GM21423 (cell line): ENCODE results near the gene FLYWCH2.

Source experiments
- ATAC-seq: cut with Tn5 transposase; IDR thresholded peaks from one replicate; pipeline ENCODE4 v1.9.1; 2021; ENCODE audit warnings: mild to moderate bottlenecking, moderate library complexity; ENCODE audit not compliant: unreplicated experiment

The FLYWCH2 gene, protein sequence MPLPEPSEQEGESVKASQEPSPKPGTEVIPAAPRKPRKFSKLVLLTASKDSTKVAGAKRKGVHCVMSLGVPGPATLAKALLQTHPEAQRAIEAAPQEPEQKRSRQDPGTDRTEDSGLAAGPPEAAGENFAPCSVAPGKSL

DNA sequence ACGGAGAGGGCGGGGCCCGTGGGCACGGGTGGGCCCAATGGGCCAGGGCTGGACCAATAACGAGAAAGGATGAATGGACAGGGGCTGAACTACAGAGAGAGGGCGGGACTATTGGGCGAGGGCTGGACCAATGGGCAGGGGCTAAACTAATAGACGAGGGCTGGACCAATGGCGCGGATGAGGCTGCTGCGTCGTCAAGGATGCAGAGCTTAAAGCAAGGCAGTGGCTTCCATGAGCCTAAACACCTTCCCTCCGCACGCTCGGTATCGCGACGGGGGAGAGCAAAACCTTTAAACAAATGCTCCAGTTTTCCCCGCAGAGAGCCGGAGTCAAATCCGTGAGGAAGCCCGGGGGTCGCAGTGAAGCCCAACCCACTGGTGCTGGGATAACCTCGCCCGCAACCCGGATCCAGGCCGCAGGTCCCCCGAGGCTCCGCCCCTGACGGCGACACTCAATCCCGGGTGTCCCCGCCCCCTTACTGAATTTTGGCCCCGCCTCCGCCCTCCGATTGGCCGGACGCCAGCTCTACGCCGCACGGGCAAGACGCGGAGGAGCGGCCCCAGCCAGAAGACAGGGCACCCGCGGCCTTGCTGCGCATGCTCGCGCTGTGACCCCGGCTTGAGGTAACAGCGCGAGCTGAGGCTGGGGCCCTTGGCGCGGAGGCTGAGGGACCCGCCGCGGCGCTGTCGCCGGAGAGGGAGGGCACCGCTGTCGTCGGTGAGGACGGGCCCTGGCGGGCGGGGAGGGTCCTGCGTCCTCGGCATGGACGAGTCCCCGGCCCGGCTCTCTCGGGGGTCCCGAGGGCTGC is at the start of gene FLYWCH2:
TSS of gene FLYWCH2 (plus strand) at position 566 of the 808 bp plus-strand sequence. CDS start 13,235 bp downstream, outside the sequence.
- peak; percentile 86 for ATAC-seq

DNA sequence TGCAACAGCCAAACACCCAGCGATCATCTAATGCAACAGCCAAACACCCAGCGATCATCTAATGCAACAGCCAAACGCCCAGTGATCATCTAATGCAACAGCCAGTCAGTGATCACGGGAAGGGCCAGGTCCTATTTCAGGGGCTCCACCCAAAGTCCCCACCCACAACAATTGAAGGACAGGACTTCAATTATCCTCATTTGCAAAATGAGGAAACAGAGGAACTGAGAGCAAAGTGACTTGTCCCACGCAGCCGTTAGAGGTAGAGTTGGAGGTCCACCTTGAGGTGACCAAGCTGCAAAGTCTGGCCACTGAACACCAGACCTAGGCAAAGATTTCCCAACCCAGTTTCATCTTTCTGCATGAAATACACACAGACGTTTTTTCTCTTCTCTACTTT is 49.2 kb upstream of the FLYWCH2 start:
- no peak for ATAC-seq

DNA sequence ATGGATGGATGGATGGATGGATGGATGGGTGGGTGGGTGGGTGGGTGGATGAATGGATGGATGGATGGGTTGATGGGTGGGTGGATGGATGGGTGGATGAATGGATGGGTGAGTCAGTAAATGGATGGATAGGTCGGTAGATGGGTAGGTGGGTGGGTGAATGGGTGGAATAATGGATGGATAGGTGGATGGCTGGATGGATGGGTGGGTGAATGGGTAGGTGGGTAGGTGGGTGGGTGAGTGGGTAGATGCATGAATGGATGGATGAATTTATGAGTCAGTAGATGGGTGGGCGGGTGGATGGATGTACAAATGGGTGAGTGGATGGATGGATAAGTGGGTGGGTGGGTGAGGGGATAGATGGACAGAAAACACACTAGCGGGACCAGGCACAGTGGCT is 48.0 kb upstream of the FLYWCH2 start:
- no peak for ATAC-seq

DNA sequence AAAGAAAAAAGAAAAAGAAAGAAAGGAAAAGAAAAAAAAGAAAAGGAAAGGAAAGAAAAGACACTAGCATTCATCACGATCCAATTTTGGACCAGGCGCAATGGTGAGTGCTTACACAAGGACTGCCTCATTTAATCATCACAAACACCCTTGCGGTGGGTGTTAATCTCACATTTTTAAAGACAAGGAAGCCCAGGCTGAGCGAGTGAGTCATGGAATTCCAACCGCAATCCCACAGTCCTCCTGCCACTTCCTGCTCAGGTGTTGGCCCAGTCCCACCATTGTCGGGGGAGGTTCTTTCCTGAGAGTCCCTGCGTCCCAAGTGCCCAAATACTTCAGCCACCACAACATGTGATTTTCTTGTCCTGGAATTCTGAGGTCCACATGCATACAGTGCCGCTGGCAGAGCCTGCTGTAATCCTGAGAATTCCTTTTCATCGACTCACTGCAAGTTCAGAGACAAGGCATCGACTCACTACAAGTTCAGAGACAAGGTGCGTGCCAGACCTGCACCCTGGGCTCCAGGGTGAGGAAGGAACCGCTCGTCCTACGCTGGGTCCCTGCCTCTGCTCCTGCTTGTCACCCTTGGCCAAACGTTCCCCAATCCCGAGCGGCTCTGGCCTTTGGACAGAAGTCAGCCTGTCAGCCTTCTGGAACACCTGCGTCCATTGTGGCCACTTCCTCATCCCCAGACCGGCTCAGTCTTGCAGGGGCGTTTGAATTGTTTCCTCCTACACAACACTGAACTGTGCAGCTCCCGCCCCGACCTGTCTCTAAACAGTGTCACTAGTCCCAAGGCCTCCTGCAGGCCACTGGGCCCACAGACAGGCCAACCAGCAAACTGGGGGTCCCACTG is 47.1 kb upstream of the FLYWCH2 start:
- ATAC-seq: no peak

DNA sequence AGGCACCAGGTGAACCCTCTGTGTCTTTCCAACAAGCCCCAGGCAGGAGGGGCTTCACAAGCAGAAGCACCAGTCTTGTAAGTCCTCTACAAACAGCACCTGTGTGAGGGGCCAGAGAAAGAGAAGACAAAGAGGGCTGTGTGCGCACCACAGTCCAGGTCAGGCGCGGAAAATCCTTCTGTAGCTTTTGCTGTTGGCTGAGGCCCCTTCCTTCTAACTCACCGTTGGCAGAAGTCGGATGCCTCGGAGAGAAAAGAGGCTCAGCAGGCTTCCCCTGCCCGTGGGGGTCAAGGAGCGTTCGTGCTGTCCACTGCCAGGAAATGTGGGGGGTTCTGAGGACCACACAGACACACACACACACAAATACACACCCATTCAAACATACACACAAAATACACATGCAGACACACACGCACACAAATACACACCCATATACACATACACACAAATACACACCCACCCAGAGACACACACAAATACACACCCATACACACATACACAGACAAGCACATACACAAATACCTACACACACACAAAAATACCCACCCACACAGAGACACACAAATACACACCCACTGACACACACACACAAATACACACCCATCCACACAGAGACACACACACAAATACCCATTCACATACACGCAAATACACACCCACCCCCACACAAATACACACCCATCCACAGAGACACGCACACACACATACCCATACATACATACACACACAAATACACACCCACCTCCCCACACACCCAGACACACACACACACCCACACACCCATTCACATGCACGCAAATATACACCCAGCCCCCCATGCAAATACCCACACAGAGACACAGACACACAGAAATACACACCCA is 46.1 kb upstream of the FLYWCH2 start:
- ATAC-seq: no peak

DNA sequence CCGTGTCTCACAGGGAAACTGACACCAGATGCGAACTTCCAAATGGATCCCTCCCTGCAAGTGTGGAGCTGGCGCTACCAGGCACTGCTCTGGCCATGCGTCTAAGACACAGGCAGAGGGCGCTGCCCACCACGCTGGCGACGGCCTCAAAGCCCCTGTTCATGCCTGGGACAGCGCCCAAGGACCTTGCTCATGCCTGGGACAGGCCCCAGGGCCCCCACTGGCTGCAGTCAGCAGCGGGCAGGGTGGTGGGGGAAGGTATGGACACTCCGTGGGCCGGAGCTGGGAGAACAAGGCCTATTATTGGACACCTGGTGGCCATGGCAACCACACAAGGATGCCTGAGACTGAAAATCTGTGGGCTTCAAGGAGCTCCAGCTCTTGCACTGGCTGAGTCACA is 44.1 kb upstream of the FLYWCH2 start:
- ATAC-seq: no peak

DNA sequence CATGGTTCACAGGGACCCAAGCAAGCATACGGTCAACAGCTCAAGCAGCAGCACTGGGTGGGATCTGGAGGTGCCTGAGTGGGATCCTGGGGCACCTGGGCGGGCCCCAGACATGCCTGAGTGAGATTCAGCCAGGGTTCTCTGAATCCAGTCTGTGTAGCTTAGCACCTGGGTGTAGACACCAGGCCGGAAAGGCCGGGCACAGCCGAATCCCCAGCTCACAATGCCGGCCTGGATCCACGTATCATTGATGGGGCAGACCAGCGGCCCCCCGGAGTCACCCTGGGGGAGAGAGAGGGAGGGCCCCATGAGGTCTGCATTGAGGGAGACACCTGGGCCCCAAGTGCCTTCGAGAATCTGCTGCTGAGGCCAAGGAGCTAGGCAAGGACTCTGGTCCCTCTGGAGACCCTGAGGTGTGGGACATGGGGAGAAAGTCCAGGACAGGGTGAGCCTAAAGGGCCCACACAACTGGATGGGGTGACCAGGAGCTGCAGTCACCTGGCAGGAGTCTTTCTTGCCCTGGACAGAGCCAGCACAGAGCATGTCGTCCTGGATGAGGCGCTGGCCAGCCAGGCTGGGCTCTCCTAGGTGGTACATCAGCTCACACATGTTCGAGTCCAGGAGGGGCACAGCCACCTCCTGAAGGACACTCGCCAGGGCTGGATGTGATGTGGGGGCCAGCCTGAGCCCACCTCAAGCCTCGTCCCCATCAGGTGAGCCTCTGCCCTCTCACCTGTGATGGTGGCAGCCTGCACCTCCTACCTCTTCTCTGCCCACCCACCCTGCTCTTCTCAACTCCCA is 43.2 kb upstream of the FLYWCH2 start:
- no peak for ATAC-seq

DNA sequence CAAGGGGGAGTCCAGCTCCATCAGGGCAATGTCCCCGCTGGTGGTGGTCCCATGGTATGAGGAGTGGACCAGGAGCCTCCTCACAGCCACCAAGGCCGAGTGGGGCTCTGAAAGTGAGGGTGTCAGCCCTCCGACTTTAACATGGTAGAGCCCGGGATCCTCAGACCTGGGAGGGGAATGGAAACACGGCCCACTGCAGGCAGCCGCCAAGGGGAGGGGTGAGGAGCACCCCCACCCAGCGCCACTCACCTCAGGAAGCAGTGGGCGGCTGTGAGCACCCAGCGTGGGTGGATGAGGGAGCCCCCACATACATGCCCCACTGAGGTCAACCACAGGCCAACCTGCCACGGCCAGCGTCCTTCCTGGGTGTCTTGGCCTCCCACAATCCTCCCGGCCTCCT is 42.1 kb upstream of the FLYWCH2 start:
- ATAC-seq: no peak

DNA sequence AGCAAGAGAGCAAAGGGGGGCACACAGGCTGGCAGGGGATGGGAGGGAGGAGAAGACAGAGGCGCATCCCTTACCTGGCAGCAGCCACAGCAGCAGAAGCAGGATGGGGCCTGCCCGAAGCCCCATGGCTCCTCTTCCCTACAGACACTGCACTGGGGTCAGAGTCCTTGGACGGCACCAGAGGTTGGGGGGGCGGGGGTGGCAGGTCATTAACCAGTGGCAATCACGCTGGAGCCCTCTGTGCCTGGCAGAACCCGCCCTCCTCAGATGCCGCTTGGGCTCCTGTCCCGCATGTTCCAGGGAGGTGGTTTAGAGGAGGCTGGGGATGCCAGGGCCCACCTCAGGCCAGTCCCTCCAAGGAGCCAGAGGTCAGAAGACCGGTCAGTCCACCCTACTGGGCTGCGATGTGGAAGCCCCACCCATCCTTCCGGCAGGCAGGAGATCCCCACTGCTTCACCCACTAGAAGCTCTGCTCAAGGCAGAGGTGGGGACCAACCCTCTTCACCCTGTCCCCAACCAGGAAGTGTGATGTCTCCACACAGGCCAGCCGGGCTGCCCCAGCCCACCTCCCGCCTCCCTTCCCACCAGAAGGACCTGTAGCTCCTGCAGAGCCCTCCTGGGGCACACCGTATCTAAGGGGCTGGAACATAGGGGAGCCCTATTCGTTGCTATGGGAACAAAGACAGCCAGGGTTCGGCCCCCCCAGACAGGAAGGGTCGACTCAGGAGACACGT is 41.2 kb upstream of the FLYWCH2 start:
- no peak for ATAC-seq

DNA sequence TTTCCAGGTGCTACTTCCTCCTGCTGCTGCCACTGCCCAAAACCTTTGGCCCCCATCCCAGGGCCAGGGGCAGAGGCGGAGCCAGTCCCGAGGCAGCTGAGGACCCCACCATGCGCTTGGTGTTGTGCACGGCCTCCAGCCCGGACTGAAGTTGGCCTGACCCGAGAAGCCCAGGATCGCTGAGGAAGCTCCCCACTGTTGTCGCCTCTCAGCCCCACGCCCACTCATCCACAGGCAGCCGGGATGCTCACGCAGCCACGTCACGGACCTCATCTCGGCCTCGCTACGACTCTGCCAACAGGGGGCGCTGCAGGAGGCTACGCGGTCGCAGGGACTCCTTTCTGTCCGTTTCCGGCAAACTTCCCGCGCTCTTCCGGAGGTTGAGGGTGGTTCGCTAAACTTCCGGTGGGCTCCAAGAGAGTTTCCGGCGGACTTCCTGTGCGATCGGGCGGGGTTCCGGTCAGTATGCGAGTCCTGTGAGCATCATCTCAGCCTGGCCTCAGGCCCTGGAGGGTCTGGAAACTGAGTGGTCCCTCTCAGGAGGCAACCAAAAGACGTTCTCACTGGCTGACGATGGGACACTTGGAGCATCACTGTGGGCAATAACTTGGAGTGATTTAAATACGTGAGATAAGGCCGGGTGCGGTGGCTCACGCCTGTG is 40.5 kb upstream of the FLYWCH2 start:
- ATAC-seq: no peak

DNA sequence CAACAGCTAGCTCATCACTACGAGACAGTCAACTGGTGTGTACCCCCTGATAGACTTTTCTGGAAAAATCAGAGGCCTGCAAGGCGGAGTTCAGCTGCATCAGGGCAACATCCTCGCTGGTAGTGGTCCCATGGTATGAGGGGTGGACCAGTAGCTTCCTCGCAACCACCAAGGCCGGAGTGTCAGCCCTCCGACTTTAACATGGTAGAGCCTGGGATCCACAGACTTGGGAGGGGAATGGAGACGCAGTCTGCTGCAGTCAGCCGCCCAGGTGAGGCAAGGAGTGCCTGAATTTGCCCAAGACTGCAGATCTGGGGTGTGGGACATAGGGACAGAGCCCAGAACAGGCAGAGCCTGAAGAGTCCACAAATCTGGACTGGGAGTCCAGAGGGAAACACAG is 39.5 kb upstream of the FLYWCH2 start:
- no peak for ATAC-seq

DNA sequence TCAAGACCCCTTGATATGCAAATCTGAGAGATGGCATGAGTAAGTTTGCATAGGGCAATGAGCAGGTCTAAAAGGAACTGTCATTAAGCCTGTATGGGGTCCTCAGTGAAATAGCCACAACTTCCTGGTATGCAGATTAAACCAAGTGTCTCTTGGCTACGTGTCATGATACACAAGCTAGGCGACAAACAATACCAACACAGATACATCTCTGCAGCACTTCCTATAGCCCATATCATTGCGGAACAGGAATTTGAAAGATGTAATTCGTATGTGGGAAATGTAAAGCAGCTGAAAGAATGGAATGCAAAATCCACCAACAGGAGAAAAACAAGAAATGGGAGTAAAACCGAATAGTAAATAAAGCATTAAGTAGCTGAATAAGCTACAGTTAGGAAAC is 37.9 kb upstream of the FLYWCH2 start:
- no peak for ATAC-seq

DNA sequence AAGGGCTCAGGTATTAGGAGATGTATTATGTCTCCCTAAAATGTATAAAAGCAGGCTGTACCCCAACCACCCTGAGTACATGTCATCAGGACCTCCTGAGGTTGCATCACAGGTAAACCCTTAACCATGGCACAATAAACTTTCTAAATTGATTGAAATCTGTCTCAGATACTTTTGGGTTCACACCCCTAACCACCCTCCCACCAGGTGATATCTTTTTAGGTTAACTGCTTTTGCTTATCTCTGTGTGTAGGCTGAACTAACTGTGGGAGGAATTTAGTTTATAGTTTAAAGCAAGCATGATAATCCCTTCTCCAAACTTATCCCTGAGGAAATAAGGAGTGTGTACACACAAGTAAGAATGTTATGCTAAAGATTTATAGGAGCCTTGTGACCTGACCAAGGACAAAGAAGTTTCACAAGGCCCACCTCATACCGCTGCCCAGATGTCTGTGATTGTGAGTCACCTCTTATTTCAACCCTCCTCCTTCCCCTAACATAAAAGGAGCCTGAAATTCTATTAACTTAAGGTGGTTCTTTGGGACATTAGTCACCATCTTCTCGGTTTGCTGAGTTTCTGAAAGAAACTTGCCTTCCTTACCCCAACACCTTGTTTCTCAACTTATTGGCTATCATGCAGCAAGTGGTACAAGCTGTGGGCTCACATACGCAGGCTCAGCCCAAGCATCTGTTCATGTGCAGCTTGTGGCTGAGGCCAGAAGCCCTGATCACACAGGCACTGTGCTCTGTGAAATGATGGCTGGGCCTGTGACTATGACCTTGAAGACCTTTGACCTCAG is 36.3 kb upstream of the FLYWCH2 start:
- no peak for ATAC-seq

DNA sequence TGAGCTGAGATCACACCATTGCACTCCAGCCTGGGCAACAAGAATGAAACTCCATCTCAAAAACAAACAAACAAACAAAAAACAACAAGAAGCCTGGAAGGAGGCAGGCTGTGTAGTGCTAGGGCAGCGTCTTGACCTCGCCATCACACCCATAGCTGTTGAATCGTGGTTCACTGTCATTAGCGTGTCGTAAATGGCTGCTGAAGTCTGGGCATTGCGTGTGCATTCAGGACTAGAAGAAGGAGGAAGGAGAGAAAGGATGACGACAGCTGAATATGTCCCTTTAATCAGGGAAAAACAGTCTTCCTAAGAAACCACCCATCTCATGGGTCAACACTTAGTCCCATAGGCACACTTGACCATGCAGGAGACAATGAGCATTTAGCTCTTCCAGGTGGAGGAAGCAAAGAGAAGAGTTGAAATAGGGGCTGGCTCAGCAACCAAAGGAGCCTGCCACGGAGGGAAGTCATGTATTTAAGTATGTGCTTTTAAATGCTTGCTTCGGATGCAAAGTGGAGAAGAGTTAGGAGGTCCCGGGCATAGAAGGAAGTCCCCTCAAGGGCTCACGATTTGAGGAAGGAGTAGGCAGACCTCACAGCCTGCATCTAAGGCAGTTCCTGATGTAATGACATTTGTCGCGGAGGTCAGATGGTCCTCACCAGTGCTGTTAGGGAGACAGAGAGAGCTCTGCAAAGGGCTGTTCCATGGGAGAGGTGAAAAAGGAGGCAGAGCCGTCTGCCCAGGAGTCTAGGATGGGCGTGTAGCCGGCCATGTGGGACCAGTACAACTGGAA is 33.9 kb upstream of the FLYWCH2 start:
- ATAC-seq: no peak

DNA sequence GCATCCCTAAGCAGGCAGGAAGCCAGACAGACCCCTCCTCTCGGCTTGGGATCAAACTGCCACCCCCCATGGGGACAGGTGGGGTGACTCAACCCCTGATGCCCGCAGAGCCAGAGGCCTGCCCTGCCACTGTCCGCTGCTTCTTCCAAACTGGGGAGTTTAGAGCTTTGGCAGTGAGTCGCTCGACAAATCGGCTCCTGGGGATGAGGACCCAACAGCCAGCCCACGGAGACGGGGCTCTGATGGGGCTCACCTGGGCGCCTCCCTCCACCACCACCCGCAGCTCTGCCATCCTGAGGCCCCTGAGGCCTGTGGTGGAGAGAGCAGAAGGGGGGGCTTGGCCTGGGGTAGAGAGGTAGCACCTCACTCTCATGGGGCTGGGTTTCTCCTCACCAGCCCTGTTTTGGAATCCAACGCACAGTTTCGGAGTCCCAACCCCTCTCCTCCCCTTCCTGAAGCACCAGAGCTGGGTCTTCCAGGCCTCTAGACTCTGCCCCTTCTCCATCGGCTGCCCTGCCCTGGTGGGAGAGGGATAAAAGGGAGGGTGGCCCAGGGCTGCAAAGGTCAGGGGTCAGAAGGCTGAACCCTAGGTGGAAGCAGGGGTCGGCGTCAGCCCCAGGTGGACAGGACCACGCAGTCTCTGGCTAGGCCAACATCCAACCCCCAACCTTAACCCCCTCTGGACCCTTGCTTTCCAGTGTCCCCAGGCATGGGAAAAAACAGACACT is 30.8 kb upstream of the FLYWCH2 start:
- no peak for ATAC-seq

DNA sequence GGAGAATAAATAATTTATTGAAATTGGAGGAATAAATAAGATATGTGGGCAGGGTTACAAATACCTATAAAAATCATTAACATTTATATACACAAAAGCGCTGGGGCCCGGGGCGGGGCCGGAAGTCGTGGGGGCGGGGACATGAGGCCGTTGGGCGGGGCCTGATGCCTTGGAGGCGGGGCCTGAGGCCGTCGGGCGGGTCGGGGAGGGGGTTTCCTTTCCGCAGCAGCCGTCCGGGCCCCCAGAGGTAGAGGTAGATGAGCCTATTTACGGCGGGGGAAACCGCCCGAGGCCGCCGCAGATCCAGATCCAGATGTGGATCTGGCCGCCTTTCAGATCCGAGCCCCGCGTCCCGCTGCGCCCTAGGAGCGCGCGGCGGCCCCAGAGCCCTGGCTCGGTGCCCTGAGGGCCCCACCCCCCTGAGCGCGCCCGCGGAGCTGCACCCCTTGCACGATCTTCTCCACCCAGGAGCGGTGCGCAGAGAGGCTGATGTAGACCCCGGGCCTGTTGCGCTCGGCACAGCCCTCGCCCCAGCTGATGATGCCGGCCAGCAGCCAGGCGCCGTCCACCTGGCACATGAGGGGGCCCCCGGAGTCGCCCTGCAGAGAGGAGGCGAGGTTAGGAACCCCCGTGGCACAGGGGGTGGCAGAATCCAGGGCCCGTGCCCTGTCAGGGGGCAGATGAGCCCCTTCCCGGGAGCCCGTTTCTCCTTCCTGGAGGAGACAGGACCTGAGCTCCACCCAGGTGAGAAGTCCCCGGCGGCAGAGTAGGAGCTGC is 30.1 kb upstream of the FLYWCH2 start:
- no peak for ATAC-seq
